AG10803 (cell line): ENCODE measurements around the gene SOBP.
A peak's percentile ranks its signal among the peaks of the same experiment; 100 is the strongest.

ENCODE experiments used
- DNase-seq: peaks from one replicate; pipeline ENCODE4 v3.0.0; 2010; ENCODE audit warnings: low read depth
- H3K4me3 ChIP-seq: 2 replicates; pipeline ENCODE4 v1.5.1; 2011; ENCODE audit warnings: mild to moderate bottlenecking, low read length, control low read depth
- TF ChIP-seq, protein P1 (sequence below): conservative IDR thresholded peaks from 2 replicates; pipeline ENCODE4 v1.5.1; 2011; ENCODE audit warnings: mild to moderate bottlenecking, low read length, control low read depth, inconsistent platforms

The SOBP gene

DNA sequence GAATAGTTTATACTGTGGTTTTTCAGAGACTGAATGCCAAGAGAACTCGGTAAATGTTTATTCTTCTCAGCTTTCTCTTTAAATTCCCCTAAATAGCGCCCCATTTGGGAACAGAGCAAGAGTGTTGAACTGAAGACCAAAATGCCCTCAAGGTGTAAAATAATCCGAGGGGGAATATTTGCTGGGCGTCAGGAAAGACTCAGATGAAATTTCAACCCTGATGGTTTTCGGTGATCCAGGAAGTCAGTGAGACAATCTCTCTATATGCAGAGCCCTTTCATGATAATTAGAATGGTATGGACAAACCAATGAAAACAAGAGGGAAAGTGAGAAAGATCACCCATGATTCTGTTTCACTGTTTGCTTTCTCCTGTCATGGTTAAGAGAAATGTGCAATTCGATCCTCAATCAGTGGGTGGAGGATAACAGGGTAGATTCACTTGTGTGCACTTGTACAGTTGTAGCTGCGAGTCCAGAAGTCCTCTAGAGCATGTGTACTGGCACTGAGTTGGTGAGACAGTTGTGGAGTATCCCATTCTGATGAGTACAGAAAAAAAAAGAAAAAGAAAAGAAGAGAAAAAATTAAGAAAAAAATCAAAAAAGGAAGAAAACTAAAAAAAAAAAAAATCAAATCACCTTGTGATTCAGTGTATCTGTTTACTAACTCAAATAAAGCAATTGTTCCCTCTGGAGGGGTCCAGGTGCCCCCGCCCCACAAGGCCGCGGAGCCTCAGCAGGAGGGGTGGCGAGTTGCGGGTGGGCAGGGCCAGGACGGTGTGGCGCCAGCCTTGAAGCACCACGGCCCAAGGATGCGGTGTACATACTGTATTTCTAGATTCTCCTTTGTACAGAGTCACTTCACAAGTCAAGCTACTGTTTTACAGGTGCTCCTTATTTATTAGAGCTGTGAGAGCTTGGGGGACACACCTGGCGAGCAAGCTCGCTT, 169.3 kb downstream of the SOBP start:
- TF ChIP-seq, protein P1, sequence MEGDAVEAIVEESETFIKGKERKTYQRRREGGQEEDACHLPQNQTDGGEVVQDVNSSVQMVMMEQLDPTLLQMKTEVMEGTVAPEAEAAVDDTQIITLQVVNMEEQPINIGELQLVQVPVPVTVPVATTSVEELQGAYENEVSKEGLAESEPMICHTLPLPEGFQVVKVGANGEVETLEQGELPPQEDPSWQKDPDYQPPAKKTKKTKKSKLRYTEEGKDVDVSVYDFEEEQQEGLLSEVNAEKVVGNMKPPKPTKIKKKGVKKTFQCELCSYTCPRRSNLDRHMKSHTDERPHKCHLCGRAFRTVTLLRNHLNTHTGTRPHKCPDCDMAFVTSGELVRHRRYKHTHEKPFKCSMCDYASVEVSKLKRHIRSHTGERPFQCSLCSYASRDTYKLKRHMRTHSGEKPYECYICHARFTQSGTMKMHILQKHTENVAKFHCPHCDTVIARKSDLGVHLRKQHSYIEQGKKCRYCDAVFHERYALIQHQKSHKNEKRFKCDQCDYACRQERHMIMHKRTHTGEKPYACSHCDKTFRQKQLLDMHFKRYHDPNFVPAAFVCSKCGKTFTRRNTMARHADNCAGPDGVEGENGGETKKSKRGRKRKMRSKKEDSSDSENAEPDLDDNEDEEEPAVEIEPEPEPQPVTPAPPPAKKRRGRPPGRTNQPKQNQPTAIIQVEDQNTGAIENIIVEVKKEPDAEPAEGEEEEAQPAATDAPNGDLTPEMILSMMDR: no peak
- no peak overlapping the region for H3K4me3 ChIP-seq
- no peak for DNase-seq

DNA sequence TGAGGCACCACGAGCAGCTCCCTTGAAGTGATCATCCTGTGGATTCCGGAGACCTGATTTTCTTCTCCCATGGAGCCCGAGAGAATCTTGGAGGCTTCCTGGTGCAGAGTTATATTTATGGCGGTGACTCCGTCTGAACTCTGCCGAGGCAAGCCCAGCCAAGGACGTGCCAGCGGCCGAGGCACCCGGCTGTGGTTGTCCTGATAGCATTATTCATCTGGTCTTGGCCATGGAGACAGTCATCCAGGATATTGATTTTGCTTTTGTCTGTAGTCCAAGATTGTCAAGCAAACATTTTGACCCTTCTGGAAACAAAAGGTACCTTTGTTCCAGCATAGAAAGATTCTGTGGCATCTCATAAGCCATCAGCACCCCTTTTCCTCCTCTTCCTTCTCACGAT, 170.9 kb downstream of the SOBP start:
- TF ChIP-seq, protein P1: no peak
- H3K4me3 ChIP-seq: no peak overlapping the region
- DNase-seq: no peak

DNA sequence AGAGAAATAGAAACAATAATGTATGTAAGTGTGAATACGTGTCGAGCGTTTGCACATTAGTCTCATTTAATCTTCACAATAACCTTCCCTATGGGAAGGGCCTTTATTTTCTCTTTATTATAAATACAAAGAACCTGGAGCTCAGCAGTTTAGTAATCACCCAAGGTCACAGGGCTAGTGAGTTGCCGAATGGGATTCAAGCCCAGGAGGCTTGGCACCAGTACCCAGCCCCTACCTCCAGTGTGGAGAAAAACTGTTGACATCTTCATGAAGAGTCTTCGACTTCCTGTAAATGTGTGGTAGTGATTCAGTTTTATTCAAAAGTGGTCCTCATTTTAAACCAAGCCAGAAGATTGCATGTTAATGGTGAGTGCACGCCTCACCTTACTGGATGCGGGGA, 171.4 kb downstream of the SOBP start:
- TF ChIP-seq, protein P1: no peak
- H3K4me3 ChIP-seq: no peak overlapping the region
- no peak for DNase-seq

DNA sequence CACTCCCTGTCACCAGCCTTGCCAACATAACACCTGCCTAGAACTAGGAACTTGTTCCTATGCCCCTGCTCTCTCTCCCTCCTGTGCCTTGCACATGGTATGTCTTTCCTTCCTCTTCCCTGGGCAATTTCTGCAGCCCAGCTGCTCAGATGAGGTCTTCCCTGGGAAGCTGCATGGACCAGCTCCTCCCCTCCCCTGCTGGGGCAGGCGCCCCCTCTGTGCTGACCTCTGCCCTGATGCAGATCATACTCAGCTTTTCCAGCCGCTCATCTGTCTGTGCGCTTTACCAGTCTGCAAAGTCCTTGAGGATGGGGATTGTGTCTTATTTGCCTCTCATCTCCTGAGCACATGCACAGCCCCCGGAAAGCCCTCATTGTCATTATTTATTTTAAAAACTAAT, 172.4 kb downstream of the SOBP start:
- TF ChIP-seq, protein P1: no peak
- no peak for DNase-seq
- H3K4me3 ChIP-seq: no peak overlapping the region

DNA sequence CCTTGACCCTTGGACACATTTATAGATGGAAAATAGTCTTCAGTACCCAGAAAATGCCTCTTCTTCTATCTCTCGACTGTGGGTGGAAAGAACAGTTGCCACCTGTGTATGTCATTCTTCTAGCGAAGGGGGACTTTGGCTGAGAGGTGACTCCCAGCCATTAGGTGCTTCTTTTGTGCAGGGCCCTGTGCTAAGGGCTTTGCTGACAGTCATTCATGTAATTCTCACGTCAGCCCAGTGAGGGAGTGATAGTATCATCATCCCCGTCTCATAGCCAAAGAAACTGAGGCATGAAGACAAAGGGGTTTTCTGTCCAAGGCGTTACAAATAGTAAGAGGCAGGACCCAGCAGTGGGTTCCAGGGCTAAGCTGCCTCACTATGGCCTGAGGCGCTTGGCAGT, 173.4 kb downstream of the SOBP start:
- DNase-seq: no peak
- H3K4me3 ChIP-seq: no peak overlapping the region
- TF ChIP-seq, protein P1: no peak

DNA sequence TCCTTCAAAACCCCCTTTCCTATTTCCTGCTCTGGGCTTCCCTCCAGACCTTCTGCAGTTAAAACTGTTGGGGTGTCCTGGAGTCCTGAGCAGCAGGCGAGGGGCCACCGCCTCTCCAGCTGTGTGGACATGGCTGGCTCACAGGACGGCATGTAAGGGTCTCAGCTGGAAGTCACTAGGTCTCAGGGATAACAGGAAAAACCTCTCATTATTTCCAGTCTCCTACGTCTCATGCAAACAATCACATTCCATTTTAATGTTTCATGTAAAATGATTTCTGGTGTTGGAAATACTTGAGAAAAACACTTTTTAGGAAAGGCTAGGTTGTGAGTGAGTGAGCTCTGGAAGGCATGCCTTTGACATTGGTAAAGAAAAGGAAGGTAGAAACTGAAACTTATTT, 175.5 kb downstream of the SOBP start:
- DNase-seq: peak; percentile 32
- H3K4me3 ChIP-seq: no peak overlapping the region
- TF ChIP-seq, protein P1: no peak
